GM12878 (cell line): ENCODE results near the gene PGA3. TPM values are rescaled to one million over a fixed set of nuclear protein-coding genes. Genes with fewer than 3 reads are reported as not detected.

Experiments used
- ATAC-seq: fragments of 200-7000 bp; cut with Tn5 transposase; 3 replicates; pipeline ENCODE4 v1.9.1; 2020; ENCODE audit warnings: mild to moderate bottlenecking, moderate library complexity
- BruUV-seq: library from RNA; stranded (reverse); fragments of 400-500 nt; replicated peaks from 2 replicates; lab custom pipeline; 2021; lab: Mats Ljungman, UMichigan
- CTCF ChIA-PET: fragments of 300-600 bp; sonication (Branson Sonifier 250); formaldehyde crosslinking; extraction: SDS; loops from one replicate; lab custom pipeline; 2021; ENCODE audit warnings: inconsistent platforms; lab: Yijun Ruan, JAX
- POLR2A ChIA-PET: fragments of 350-600 bp; formaldehyde crosslinking; extraction: SDS; loops from one replicate; lab custom pipeline; 2021; ENCODE audit warnings: inconsistent platforms; lab: Charles Lee
- RAD21 ChIA-PET: fragments of 300-600 bp; sonication (Branson Sonifier 250); formaldehyde crosslinking; loops from one replicate; lab custom pipeline; 2023; ENCODE audit warnings: antibody characterized with exemption; ENCODE audit not compliant: unreplicated experiment; lab: Charles Lee
- SMC1A ChIA-PET: fragments of 300-600 bp; sonication (Branson Sonifier 250); formaldehyde crosslinking; loops from one replicate; lab custom pipeline; 2023; ENCODE audit not compliant: unreplicated experiment, uncharacterized antibody; lab: Charles Lee
- DNase-seq: peaks from one replicate; pipeline ENCODE4 v3.0.0-alpha.2; 2011; ENCODE audit warnings: low read depth, low spot score
- FAIRE-seq: peaks from 3 replicates; lab custom pipeline; 2011; peaks lifted over from hg19 to GRCh38; lab: Jason Lieb, UNC
- H2AFZ ChIP-seq: 2 replicates; pipeline ENCODE4 v1.6.0; 2011; ENCODE audit warnings: low read depth, low read length, control low read depth; ENCODE audit not compliant: control insufficient read depth
- H3K27ac ChIP-seq: 2 replicates; pipeline ENCODE4 v1.5.1; 2011; ENCODE audit warnings: control low read depth; ENCODE audit not compliant: control insufficient read depth, insufficient read depth
- H3K27me3 ChIP-seq, 2 experiments: replicated peaks in 1 of 2; 2 replicates each; pipeline versions ENCODE4 v1.6.0 to v1.6.1; 2011; ENCODE audit warnings: low read length in 1 of 2; ENCODE audit not compliant: control insufficient read depth in 2 of 2, insufficient read depth in 2 of 2
- H3K36me3 ChIP-seq, 2 experiments: 2 replicates each; pipeline ENCODE4 v1.5.1; 2011; ENCODE audit warnings: low read length in 1 of 2; ENCODE audit not compliant: control insufficient read depth in 2 of 2, insufficient read depth in 2 of 2
- H3K4me1 ChIP-seq: 2 replicates; pipeline ENCODE4 v1.6.1; 2011; ENCODE audit warnings: mild to moderate bottlenecking, low read length, moderate library complexity, mixed read lengths; ENCODE audit not compliant: control insufficient read depth, insufficient read depth
- H3K4me2 ChIP-seq: 2 replicates; pipeline ENCODE4 v1.6.0; 2011; ENCODE audit warnings: control low read depth; ENCODE audit not compliant: control insufficient read depth, insufficient read depth
- H3K4me3 ChIP-seq: fragments of 200-600 bp; sonication (generic); 2 replicates; pipeline ENCODE4 v1.5.1; 2016
- H3K79me2 ChIP-seq: 2 replicates; pipeline ENCODE4 v1.6.0; 2011; ENCODE audit warnings: low read length; ENCODE audit not compliant: control insufficient read depth, insufficient read depth
- H3K9ac ChIP-seq: 2 replicates; pipeline ENCODE4 v1.8.0; 2011; ENCODE audit warnings: low read length, control low read depth, mixed read lengths; ENCODE audit not compliant: control insufficient read depth, insufficient read depth
- H3K9me3 ChIP-seq: replicated peaks from 3 replicates; pipeline ENCODE4 v1.5.1; 2011; ENCODE audit warnings: mild to moderate bottlenecking, low read length; ENCODE audit not compliant: control insufficient read depth, insufficient read depth
- H4K20me1 ChIP-seq: 2 replicates; pipeline ENCODE4 v1.6.0; 2011; ENCODE audit not compliant: control insufficient read depth, insufficient read depth
- EP300 ChIP-seq, 2 experiments: fragments of 150-350 bp in 1 of 2; IDR thresholded peaks; 2 replicates each; pipeline ENCODE4 v1.6.1; 2011 to 2012; ENCODE audit warnings: low read depth in 2 of 2, low read length in 2 of 2, borderline replicate concordance in 1 of 2, improper control_type of control experiment in 1 of 2, inconsistent platforms in 1 of 2; ENCODE audit not compliant: control insufficient read depth in 1 of 2
- MEF2B ChIP-seq: fragments of 450-650 bp; IDR thresholded peaks from 2 replicates; pipeline ENCODE4 v1.6.1; 2018; ENCODE audit warnings: mild to moderate bottlenecking, moderate library complexity; ENCODE audit not compliant: partially characterized antibody, poor library complexity, severe bottlenecking
- SRF ChIP-seq, 2 experiments: IDR thresholded peaks; 2 replicates each; pipeline ENCODE4 v1.6.1; 2011; ENCODE audit warnings: low read depth in 2 of 2, low read length in 2 of 2, mild to moderate bottlenecking in 1 of 2, moderate library complexity in 1 of 2
- WGBS: methylation state at CpG from one replicate; pipeline ENCODE4 v1.1.6; 2016; ENCODE audit warnings: low lambda C conversion rate; ENCODE audit not compliant: insufficient replicate concordance, insufficient coverage; ENCODE audit errors: missing lambda C conversion rate; 5-methylcytosine and 5-hydroxymethylcytosine counted together
- in situ Hi-C: fragments of 300-500 bp; cut with MboI; formaldehyde crosslinking; loops from 9 replicates; pipeline ENCODE4 v1.14.3; 2018; ENCODE audit warnings: mixed read lengths
- intact Hi-C: fragments of 100-400 bp; cut with micrococcal nuclease; formaldehyde crosslinking; loops from one replicate; pipeline ENCODE4 v1.14.2; 2022; ENCODE audit not compliant: unreplicated experiment
- polyA plus RNA-seq, 11 experiments: library from polyadenylated mRNA; depleted of rRNA in 4 of 11; unstranded in 6 of 11; stranded (reverse) in 5 of 11; fragments of >200 nt; fragmentation: Nextera tagmentation in 4 of 11; fragmentation: Illumina TruSeq in 1 of 11; extraction: Ambion mirVana in 4 of 11; extraction: Trizol in 1 of 11; gene quantifications; 1 replicate in 1 of 11; 2 replicates in 10 of 11; pipeline versions ENCODE4 v1.2.1 to v1.2.3, GENCODE V29; 2011 to 2016; ENCODE audit warnings: inconsistent platforms in 2 of 11, missing spikeins in 2 of 11, low read depth in 1 of 11
- total RNA-seq, 4 experiments: library from RNA; depleted of rRNA in 3 of 4; stranded (reverse); fragments of >200 nt in 3 of 4; fragmentation: Illumina TruSeq in 1 of 4; extraction: Trizol in 1 of 4; gene quantifications; 2 replicates each; pipeline versions ENCODE4 v1.2.1 to v1.2.3, GENCODE V29; 2013 to 2021
- TF ChIP-seq, protein P1 (sequence below): fragments of 450-650 bp; IDR thresholded peaks from 2 replicates; pipeline ENCODE4 v1.6.1; 2017; ENCODE audit warnings: mild to moderate bottlenecking, low read depth, inconsistent platforms; ENCODE audit not compliant: poor library complexity, severe bottlenecking

Gene PGA3
- total and polyA plus RNA-seq, 10 of the 15 experiments (the other 5 are each of a cell fraction or from before 2014, with no cell fraction given) = not detected

DNA sequence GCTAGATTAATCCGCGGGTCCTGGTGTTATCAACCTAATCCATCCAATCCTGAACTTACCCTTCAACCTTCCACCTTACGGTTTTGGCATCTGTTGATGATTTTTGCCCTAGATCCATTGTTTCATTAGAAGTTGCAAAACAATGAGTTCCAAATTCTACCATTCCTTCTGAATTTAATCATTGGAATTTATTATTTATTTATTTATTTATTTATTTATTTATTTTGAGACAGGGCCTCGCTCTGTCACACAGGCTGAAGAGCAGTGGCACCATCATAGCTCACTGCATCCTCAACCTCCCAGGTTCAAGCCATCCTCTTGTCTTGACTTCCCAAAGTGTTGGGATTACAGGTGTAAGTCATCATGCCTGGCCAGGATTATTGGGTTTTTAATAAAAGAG, 21.8 kb upstream of the PGA3 start:
- H3K4me3 ChIP-seq = no peak overlapping the region
- no peak overlapping the region for H2AFZ ChIP-seq
- no peak for DNase-seq
- H3K27me3 ChIP-seq = no peaks in the 10 kb centered on the region
- no peak overlapping the region for H3K27ac ChIP-seq
- no peak for ATAC-seq
- ChIA-PET CTCF (interaction anchor here (1.4 kb wide), 1 partner anchor 349 kb away, joined by 5 read pairs; no protein-coding TSS in a partner anchor), POLR2A (no interaction called here), RAD21 (no interaction called here), SMC1A (no interaction called here)
- 55% methylated on average over 4 of the region's 4 CpGs for whole genome bisulfite sequencing
- no peaks in the 10 kb centered on the region for H3K36me3 ChIP-seq
- FAIRE-seq = no peak
- no peaks in the 10 kb centered on the region for H3K9me3 ChIP-seq
- H4K20me1 ChIP-seq = no peaks in the 10 kb centered on the region
- TF ChIP-seq EP300 (IDR thresholded peaks at IDR 0.05; ENCODE audit: borderline replicate concordance in 1 of 2, control insufficient read depth in 1 of 2, low read depth in 2 of 2, low read length in 2 of 2) (no peak), SRF (IDR thresholded peaks at IDR 0.05; ENCODE audit: low read depth in 2 of 2, low read length in 2 of 2) (no peak), MEF2B (no peak)
- TF ChIP-seq, protein P1, sequence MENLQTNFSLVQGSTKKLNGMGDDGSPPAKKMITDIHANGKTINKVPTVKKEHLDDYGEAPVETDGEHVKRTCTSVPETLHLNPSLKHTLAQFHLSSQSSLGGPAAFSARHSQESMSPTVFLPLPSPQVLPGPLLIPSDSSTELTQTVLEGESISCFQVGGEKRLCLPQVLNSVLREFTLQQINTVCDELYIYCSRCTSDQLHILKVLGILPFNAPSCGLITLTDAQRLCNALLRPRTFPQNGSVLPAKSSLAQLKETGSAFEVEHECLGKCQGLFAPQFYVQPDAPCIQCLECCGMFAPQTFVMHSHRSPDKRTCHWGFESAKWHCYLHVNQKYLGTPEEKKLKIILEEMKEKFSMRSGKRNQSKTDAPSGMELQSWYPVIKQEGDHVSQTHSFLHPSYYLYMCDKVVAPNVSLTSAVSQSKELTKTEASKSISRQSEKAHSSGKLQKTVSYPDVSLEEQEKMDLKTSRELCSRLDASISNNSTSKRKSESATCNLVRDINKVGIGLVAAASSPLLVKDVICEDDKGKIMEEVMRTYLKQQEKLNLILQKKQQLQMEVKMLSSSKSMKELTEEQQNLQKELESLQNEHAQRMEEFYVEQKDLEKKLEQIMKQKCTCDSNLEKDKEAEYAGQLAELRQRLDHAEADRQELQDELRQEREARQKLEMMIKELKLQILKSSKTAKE = no peak
- in situ Hi-C loops = loop anchor here (5.0 kb wide), 1 partner anchor 344 kb away; no protein-coding TSS in a partner anchor
- no peaks in the 10 kb centered on the region for H3K4me1 ChIP-seq
- intact Hi-C loops = no loop called here
- no peaks in the 10 kb centered on the region for H3K79me2 ChIP-seq
- H3K4me2 ChIP-seq = no peak overlapping the region
- H3K9ac ChIP-seq = no peak overlapping the region
- no TSS peak for BruUV-seq
